NCI-H2081 (cell line): ENCODE results near the gene FADD.
"Not testable (repeated sequence)": the region's sequence is repeated elsewhere in the genome, so short reads cannot be mapped to it uniquely, and the experiment has no call there.

ENCODE experiments used
- DNase-seq, 2 experiments: peaks; one replicate each; lab custom pipeline; 2025; lab: John Stamatoyannopoulos, UW

Gene FADD

GRCh38 chr11:70182266-70182665 is 20.8 kb upstream of the FADD start:
- no peak for DNase-seq

GRCh38 chr11:70183032-70183431 is 20.1 kb upstream of the FADD start:
- DNase-seq: no peak

GRCh38 chr11:70183483-70184176 is 19.5 kb upstream of the FADD start:
- DNase-seq: no peak

GRCh38 chr11:70184396-70184795 is 18.7 kb upstream of the FADD start:
- no peak for DNase-seq

- no peak for DNase-seq
These were observed 17.6 kb upstream of the FADD start for GRCh38 chr11:70185348-70186055.

GRCh38 chr11:70186420-70186819 is 16.7 kb upstream of the FADD start:
- no peak for DNase-seq

GRCh38 chr11:70186936-70187335 is 16.2 kb upstream of the FADD start:
- no peak for DNase-seq

- no peak for DNase-seq
These were observed 15.3 kb upstream of the FADD start for GRCh38 chr11:70187771-70188170.

- DNase-seq: no peak
These were observed 13.5 kb upstream of the FADD start for GRCh38 chr11:70189622-70190021.

GRCh38 chr11:70191495-70192140 is 11.5 kb upstream of the FADD start:
- peak; percentile 20 to 26 for DNase-seq

- no peak for DNase-seq
These were observed 10.3 kb upstream of the FADD start for GRCh38 chr11:70192666-70193410.

GRCh38 chr11:70193411-70194292 is 9.4 kb upstream of the FADD start:
- DNase-seq: no peak

- no peak for DNase-seq
These were observed 8.0 kb upstream of the FADD start for GRCh38 chr11:70194792-70195791.

- no peak for DNase-seq
These were observed 2.8 kb upstream of the FADD start for GRCh38 chr11:70200212-70200844.

GRCh38 chr11:70201047-70201446 is 2.0 kb upstream of the FADD start:
- DNase-seq: not testable (repeated sequence)

- DNase-seq: no peak
These were observed 924 bp upstream of the FADD start for GRCh38 chr11:70201882-70202861.

GRCh38 chr11:70203751-70204465 is 812 bp downstream of the FADD start:
- DNase-seq: peak in 1 of 2 experiments; percentile 19

GRCh38 chr11:70204466-70204799 is 1.3 kb downstream of the FADD start:
- DNase-seq: no peak
